ENCODE results near the gene KRT1. TPM values are rescaled to one million over a fixed set of nuclear protein-coding genes. Genes with fewer than 3 reads are reported as not detected.

KRT1 gene
- total and polyA plus RNA-seq, 7 donors, result not detected

GRCh38 chr12:52655251-52655650 is 25.0 kb downstream of the KRT1 start:
- Histone ChIP-seq H3K36me3 (no peaks in the 10 kb centered on the region), H3K4me1 (peaks cover 0 to 12% (median 10%) of the 10 kb centered on the region in 4 donors), H3K4me3 (no peak overlapping the region), H3K9me3 (no peaks in the 10 kb centered on the region), H3K27ac (no peak overlapping the region), H3K27me3 (no peaks in the 10 kb centered on the region)
- no peak for TF ChIP-seq CTCF (IDR thresholded peaks at IDR 0.05)
- TF ChIP-seq POLR2A (IDR thresholded peaks at IDR 0.05), result no peak
- no peak for TF ChIP-seq EP300 (IDR thresholded peaks at IDR 0.05)
- no peak for TF ChIP-seq POLR2AphosphoS5 (IDR thresholded peaks at IDR 0.05)
- 50 to 77% methylated on average over 6 of the region's 6 CpGs for WGBS, 2 donors
- intact Hi-C loops (cut with DNase I), result no loop called here
- DNase-seq, result no peak

DNA sequence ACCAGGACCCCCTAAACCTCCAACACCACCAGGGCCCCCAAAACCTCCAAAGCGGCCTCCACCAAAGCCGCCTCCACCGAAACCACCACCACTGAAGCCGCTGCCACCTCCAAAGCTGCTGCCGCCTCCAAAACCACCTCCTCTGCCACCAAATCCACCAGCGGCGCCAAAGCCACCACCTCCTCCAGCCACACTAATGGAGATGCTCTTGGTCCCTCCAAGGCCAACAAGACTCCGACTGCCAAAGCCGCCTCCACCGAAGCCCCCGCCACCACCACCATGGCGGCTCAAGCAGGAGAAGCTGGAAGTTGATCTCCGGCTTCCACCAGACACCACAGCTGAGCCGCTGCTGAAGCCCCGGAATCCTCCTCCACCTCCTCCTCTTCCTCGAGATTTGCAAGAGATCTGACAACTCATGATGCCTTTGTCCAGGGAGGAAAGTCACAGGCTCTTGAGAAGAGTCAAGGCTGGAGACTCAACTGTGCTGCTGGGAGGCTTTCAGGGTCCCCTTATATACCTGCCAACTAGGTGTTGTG is 28.4 kb downstream of the KRT1 start, which contains the start of gene KRT2:
Gene KRT2 (minus strand): TSS at position 486 of the 536 bp plus-strand sequence. CDS start 69 bp downstream, at position 417.
- Histone ChIP-seq H3K9me3 (no peaks in the 10 kb centered on the region), H3K4me3 (peak within 1 kb of the TSS in 1 of 4 donors; percentile 25), H3K27me3 (no peaks in the 10 kb centered on the region), H3K27ac (peak within 1 kb of the TSS in 2 of 4 donors; percentile 41 to 48), H3K4me1 (peaks cover 0 to 14% (median 12%) of the 10 kb centered on the region in 4 donors), H3K36me3 (no peaks in the 10 kb centered on the region)
- intact Hi-C loops (cut with DNase I), result no loop called here
- 97% methylated on average over 16 of the region's 16 CpGs for WGBS, 2 donors
- DNase-seq, result no peak
- no peak for TF ChIP-seq POLR2AphosphoS5 (IDR thresholded peaks at IDR 0.05)
- no peak for TF ChIP-seq POLR2A (IDR thresholded peaks at IDR 0.05)
- no peak for TF ChIP-seq EP300 (IDR thresholded peaks at IDR 0.05)
- TF ChIP-seq CTCF (IDR thresholded peaks at IDR 0.05), result no peak

- Histone ChIP-seq H3K9me3 (no peaks in the 10 kb centered on the region), H3K27me3 (no peaks in the 10 kb centered on the region), H3K36me3 (no peaks in the 10 kb centered on the region), H3K27ac (peak overlapping the region in 3 of 4 donors; percentile 16 to 48 (median 41)), H3K4me3 (peak overlapping the region in 3 of 4 donors; percentile 13 to 31 (median 25)), H3K4me1 (peaks cover 0 to 14% (median 12%) of the 10 kb centered on the region in 4 donors)
- intact Hi-C loops (cut with DNase I), result no loop called here
- 20 to 59% methylated on average over 12 of the region's 12 CpGs for WGBS, 2 donors
- TF ChIP-seq POLR2A (IDR thresholded peaks at IDR 0.05) (no peak), EP300 (IDR thresholded peaks at IDR 0.05) (no peak), CTCF (IDR thresholded peaks at IDR 0.05) (no peak), POLR2AphosphoS5 (IDR thresholded peaks at IDR 0.05) (no peak)
- no peak for DNase-seq
Measured at GRCh38 chr12:52650520-52651081, 29.6 kb downstream of the KRT1 start.

GRCh38 chr12:52649066-52649465 is 31.1 kb downstream of the KRT1 start:
- Histone ChIP-seq H3K4me3 (no peak overlapping the region), H3K9me3 (no peaks in the 10 kb centered on the region), H3K36me3 (no peaks in the 10 kb centered on the region), H3K27ac (no peak overlapping the region), H3K4me1 (peaks cover 0 to 14% (median 12%) of the 10 kb centered on the region in 4 donors), H3K27me3 (no peaks in the 10 kb centered on the region)
- no peak for DNase-seq
- 76 to 82% methylated on average over 6 of the region's 6 CpGs for WGBS, 2 donors
- intact Hi-C loops (cut with DNase I), result no loop called here
- TF ChIP-seq EP300 (IDR thresholded peaks at IDR 0.05), result no peak
- TF ChIP-seq POLR2A (IDR thresholded peaks at IDR 0.05), result no peak
- TF ChIP-seq POLR2AphosphoS5 (IDR thresholded peaks at IDR 0.05), result no peak
- no peak for TF ChIP-seq CTCF (IDR thresholded peaks at IDR 0.05)
